H54 (cell line): ENCODE measurements around the gene PSMD12.

Source experiments
- DNase-seq: peaks from one replicate; pipeline ENCODE4 v3.0.0; 2011; ENCODE audit warnings: low spot score, mixed read lengths; ENCODE audit not compliant: insufficient read length
- FAIRE-seq: peaks from 3 replicates; lab custom pipeline; 2011; peaks lifted over from hg19 to GRCh38; lab: Jason Lieb, UNC
- POLR2A ChIP-seq: IDR thresholded peaks from 2 replicates; pipeline ENCODE4 v1.6.1; 2011; ENCODE audit warnings: low read depth, mild to moderate bottlenecking, low read length

The PSMD12 gene

GRCh38 chr17:67376737-67377487, 10.5 kb upstream of the PSMD12 start, which contains the start of gene PITPNC1:
Gene PITPNC1, plus strand, starts transcription at chr17:67377281.
- FAIRE-seq = no peak
- peak; percentile 50; the same call in 1 of the 2 replicates for TF ChIP-seq POLR2A
- peak; percentile 80 for DNase-seq

DNA sequence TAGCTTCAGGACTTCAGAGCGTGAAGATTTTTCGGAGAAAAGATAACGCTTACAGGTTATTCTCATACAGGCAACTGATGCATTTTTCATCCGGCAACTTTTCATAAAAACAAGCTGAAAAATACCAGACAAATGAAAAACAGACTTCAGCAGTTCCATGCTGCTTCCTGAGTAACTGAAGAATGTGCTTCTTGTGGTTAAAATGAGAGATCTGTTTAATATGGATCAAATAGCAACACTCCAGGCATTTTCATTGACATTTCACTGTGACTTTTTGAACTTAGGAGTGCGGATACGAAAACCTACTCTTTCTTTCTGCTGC, 10.0 kb upstream of the PSMD12 start:
- no peak for DNase-seq
- FAIRE-seq = no peak
- no peak for TF ChIP-seq POLR2A

DNA sequence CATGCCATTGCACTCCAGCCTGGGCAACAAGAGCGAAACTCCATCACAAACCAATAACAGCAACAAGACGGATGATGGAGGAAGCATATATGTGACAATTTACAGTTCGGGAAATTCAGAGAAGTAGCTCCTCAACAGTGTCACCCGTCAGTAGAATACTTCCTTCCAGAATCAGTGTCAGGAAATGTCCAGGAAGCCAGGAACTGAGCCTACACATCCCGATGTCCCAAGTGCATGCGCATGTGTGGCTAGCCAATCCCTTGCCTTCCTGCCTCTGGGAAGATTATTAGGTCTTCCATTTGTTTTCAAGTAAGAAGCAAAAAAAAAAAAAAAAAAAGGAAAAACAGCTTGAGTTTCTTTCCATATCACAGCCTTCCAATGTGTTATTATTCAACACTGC, 9.3 kb upstream of the PSMD12 start:
- no peak for TF ChIP-seq POLR2A
- DNase-seq (no peak), FAIRE-seq (no peak)

- FAIRE-seq (no peak), DNase-seq (no peak)
- TF ChIP-seq POLR2A = no peak
These were observed 8.7 kb upstream of the PSMD12 start for GRCh38 chr17:67375054-67375427.

DNA sequence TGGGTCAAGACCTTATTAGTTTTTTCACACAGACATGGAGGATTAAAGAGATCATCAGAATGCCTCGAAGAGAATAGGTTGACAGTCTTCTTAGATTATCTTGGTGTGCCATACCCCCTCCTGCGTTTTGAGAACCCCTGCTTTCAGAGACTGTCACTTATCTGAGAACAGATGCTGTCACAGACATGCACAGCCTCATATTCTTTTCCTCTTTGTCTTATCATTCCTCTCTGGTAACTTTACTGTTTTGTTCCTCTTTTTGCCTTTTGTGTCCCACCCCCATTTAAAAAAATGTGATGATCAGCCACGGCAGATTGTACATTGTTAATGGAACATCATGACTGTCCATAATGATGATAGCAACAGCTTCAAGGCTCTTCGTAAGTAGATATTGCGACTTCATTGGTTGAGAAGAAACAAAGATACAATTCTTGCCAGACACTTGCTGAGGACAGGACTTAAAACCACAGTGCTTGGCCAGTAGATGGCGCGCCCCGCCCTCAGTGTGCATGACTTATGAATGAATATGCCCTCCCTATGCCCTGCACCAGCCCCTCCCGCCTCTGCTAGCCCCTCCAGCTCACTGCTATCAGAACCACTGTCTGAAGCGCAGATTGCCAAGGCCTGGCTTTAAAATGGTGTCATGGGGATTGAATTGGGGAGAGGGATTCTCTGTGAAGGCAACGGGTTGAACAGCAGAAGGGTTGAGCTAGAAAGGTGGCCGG, 8.1 kb upstream of the PSMD12 start:
- DNase-seq = peak; percentile 71
- TF ChIP-seq POLR2A = no peak
- peak; percentile 84 for FAIRE-seq

- DNase-seq = no peak
- TF ChIP-seq POLR2A = no peak
- FAIRE-seq = no peak
These were observed 6.4 kb upstream of the PSMD12 start for GRCh38 chr17:67372751-67373150.

- no peak for TF ChIP-seq POLR2A
- FAIRE-seq (no peak), DNase-seq (no peak)
These were observed 3.3 kb upstream of the PSMD12 start for GRCh38 chr17:67369676-67370075.

DNA sequence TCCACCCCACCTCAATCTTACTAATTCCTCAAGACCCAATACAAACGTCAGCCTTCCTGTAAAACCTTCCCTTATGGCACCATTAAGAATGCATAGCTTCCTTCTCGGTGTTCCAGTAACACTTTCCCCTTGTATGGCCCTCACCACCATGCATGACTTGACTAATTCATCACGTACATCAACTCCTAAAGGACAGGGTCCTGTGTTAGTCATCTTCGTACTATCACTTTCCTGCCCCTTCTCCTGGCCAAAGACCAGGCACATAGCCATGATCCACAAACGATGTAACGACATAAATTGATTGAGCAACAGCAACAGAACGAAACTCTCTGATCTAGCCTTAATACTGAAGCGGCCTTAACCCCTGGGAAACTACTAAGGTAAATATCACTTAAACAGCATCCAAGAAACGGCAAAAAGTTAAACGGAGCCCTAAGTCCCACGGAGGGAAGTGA, 612 bp downstream of the PSMD12 start:
- FAIRE-seq (no peak), DNase-seq (peak; percentile 24)
- TF ChIP-seq POLR2A = no peak

GRCh38 chr17:67364847-67365737, 1.3 kb downstream of the PSMD12 start:
- no peak for TF ChIP-seq POLR2A
- DNase-seq (no peak), FAIRE-seq (no peak)

DNA sequence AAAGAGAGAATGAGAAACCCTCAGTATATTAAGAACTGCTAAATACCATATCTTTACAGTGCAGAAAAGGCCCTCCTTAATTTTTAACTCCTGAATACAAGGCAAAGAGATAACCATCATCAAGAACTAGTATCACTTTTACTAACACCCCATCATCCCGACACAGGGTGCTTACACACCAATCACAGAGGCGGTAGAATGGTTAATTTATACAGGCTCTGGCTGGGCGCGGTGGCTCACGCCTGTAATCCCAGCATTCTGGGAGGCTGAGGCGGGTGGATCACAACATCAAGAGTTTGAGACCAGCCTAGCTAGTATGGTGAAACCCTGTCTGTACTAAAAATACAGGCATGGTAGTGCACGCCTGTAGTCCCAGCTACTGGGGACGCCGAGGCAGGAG, 4.2 kb downstream of the PSMD12 start:
- FAIRE-seq = no peak
- DNase-seq = no peak
- TF ChIP-seq POLR2A = no peak

GRCh38 chr17:67360880-67361279, 5.5 kb downstream of the PSMD12 start:
- TF ChIP-seq POLR2A = no peak
- DNase-seq (no peak), FAIRE-seq (no peak)

GRCh38 chr17:67359960-67360791, 6.2 kb downstream of the PSMD12 start:
- no peak for TF ChIP-seq POLR2A
- FAIRE-seq (peak; percentile 65), DNase-seq (no peak)

- DNase-seq (no peak), FAIRE-seq (no peak)
- TF ChIP-seq POLR2A = no peak
These were observed 7.8 kb downstream of the PSMD12 start for GRCh38 chr17:67358612-67359011.
